PC-3 (cell line): Measurements from ENCODE around the gene MRPL24. TPM values are rescaled to one million over a fixed set of nuclear protein-coding genes. Genes with fewer than 3 reads are reported as not detected.

Experiments
- ATAC-seq: fragments of 200-7000 bp; cut with Tn5 transposase; 2 replicates; pipeline ENCODE4 v1.9.1; 2020; ENCODE audit warnings: mild to moderate bottlenecking, moderate library complexity
- BruUV-seq: library from RNA; stranded (reverse); fragments of 400-500 nt; replicated peaks from 2 replicates; lab custom pipeline; 2021; lab: Mats Ljungman, UMichigan
- CTCF ChIA-PET: fragments of 300-600 bp; sonication (Branson Sonifier 250); formaldehyde crosslinking; loops from one replicate; lab custom pipeline; 2022; ENCODE audit warnings: antibody characterized with exemption; lab: Charles Lee
- POLR2A ChIA-PET: fragments of 300-600 bp; sonication (Branson Sonifier 250); formaldehyde crosslinking; loops from one replicate; lab custom pipeline; 2022; ENCODE audit warnings: antibody characterized with exemption; ENCODE audit not compliant: unreplicated experiment; lab: Charles Lee
- DNase-seq: peaks from one replicate; pipeline ENCODE4 v3.0.0-alpha.2; 2015
- H2AFZ ChIP-seq: fragments of 300-600 bp; sonication (generic); 2 replicates; pipeline ENCODE4 v1.6.0; 2016; ENCODE audit warnings: antibody characterized with exemption, low read length
- H3F3A ChIP-seq: fragments of 300-600 bp; sonication (generic); one replicate; pipeline ENCODE4 v1.6.0; 2017; ENCODE audit warnings: antibody characterized with exemption, low read length, control low read depth, mild to moderate bottlenecking; ENCODE audit not compliant: unreplicated experiment
- H3K27ac ChIP-seq: fragments of 300-600 bp; sonication (generic); 2 replicates; pipeline ENCODE4 v1.5.1; 2016; ENCODE audit warnings: mild to moderate bottlenecking, low read length
- H3K27me3 ChIP-seq: fragments of 300-600 bp; sonication (generic); 2 replicates; pipeline ENCODE4 v1.6.1; 2016; ENCODE audit warnings: low read length, mixed read lengths
- H3K36me3 ChIP-seq: fragments of 300-600 bp; sonication (generic); 2 replicates; pipeline ENCODE4 v1.6.1; 2016; ENCODE audit warnings: low read depth, mixed run types, low read length, mixed read lengths
- H3K4me1 ChIP-seq: fragments of 300-600 bp; sonication (generic); 2 replicates; pipeline ENCODE4 v1.5.1; 2016; ENCODE audit warnings: low read length; ENCODE audit not compliant: insufficient read depth
- H3K4me2 ChIP-seq: fragments of 300-600 bp; sonication (generic); 2 replicates; pipeline ENCODE4 v1.6.0; 2016; ENCODE audit warnings: low read length
- H3K4me3 ChIP-seq: fragments of 300-600 bp; sonication (generic); 2 replicates; pipeline ENCODE4 v1.5.1; 2016; ENCODE audit warnings: mild to moderate bottlenecking, low read length, mixed read lengths
- H3K79me2 ChIP-seq: fragments of 300-600 bp; sonication (generic); 2 replicates; pipeline ENCODE4 v1.6.1; 2017; ENCODE audit warnings: low read length, mixed read lengths
- H3K9ac ChIP-seq: fragments of 300-600 bp; sonication (generic); 2 replicates; pipeline ENCODE4 v1.6.0; 2016; ENCODE audit warnings: mild to moderate bottlenecking, low read length
- H3K9me2 ChIP-seq: fragments of 300-600 bp; sonication (generic); replicated peaks from 2 replicates; pipeline ENCODE4 v1.6.1; 2016; ENCODE audit warnings: mixed run types, low read length, mixed read lengths
- H3K9me3 ChIP-seq: fragments of 300-600 bp; sonication (generic); 2 replicates; pipeline ENCODE4 v1.6.1; 2016; ENCODE audit warnings: low read length, mixed read lengths
- H4K20me1 ChIP-seq: fragments of 300-600 bp; sonication (generic); 2 replicates; pipeline ENCODE4 v1.6.1; 2016; ENCODE audit warnings: low read length, mixed read lengths
- CTCF ChIP-seq: fragments of 300-600 bp; sonication (generic); conservative IDR thresholded peaks from 2 replicates; pipeline ENCODE4 v1.5.1; 2017; ENCODE audit warnings: antibody characterized with exemption, low read depth, mild to moderate bottlenecking, low read length
- EZH2 ChIP-seq: fragments of 300-600 bp; sonication (generic); IDR thresholded peaks from one replicate; pipeline ENCODE4 v1.6.1; 2017; ENCODE audit warnings: antibody characterized with exemption, mild to moderate bottlenecking, low read length; ENCODE audit not compliant: unreplicated experiment
- EZH2phosphoT487 ChIP-seq: fragments of 300-600 bp; sonication (generic); IDR thresholded peaks from 2 replicates; pipeline ENCODE4 v1.6.1; 2018; ENCODE audit warnings: mild to moderate bottlenecking, antibody characterized with exemption, low read length, borderline replicate concordance
- intact Hi-C: fragments of 100-400 bp; cut with micrococcal nuclease; formaldehyde crosslinking; loops from 2 replicates; pipeline ENCODE4 v1.9.0; 2023
- total RNA-seq: library from RNA; depleted of rRNA; stranded (reverse); fragments of >200 nt; gene quantifications from 2 replicates; pipeline ENCODE4 v1.2.3, GENCODE V29; 2014

MRPL24 gene
- total RNA-seq, 1 experiment from 2014 or later, result 275 TPM

- DNase-seq (no peak), ATAC-seq (no peak)
- no peak for TF ChIP-seq CTCF
- no peak for TF ChIP-seq EZH2
- TF ChIP-seq EZH2phosphoT487, result no peak
- Histone ChIP-seq H2AFZ (no peak overlapping the region), H3K9me2 (no peaks in the 10 kb centered on the region), H3K4me1 (peaks cover 10% of the 10 kb centered on the region), H3K9me3 (no peaks in the 10 kb centered on the region), H3K27me3 (no peaks in the 10 kb centered on the region), H3F3A (no peaks in the 10 kb centered on the region), H4K20me1 (no peaks in the 10 kb centered on the region), H3K36me3 (no peaks in the 10 kb centered on the region), H3K4me2 (no peak overlapping the region), H3K4me3 (no peak overlapping the region), H3K79me2 (peaks cover 17% of the 10 kb centered on the region), H3K27ac (no peak overlapping the region), H3K9ac (no peak overlapping the region)
- POLR2A ChIA-PET, result interaction anchor here (0.5 to 0.7 kb wide), 3 partner anchors 65 to 256 kb away, joined by 4 to 7 read pairs (median 4); partner anchors contain the start of gene MEF2D
- intact Hi-C loops, result no loop called here
- CTCF ChIA-PET, result no interaction called here
- BruUV-seq, result no TSS peak
Observed at GRCh38 chr1:156756355-156756754, 15.5 kb upstream of the MRPL24 start.

- H3K27me3 ChIP-seq, result no peaks in the 10 kb centered on the region
- H3K4me2 ChIP-seq, result no peak overlapping the region
- no peak overlapping the region for H2AFZ ChIP-seq
- no peak overlapping the region for H3K4me3 ChIP-seq
- no peaks in the 10 kb centered on the region for H3K9me2 ChIP-seq
- intact Hi-C loops, result no loop called here
- H3K36me3 ChIP-seq, result no peaks in the 10 kb centered on the region
- H3F3A ChIP-seq, result no peaks in the 10 kb centered on the region
- peaks cover 10% of the 10 kb centered on the region for H3K4me1 ChIP-seq
- DNase-seq, result no peak
- H4K20me1 ChIP-seq, result no peaks in the 10 kb centered on the region
- no TSS peak for BruUV-seq
- no peak for TF ChIP-seq CTCF
- TF ChIP-seq EZH2phosphoT487, result no peak
- TF ChIP-seq EZH2, result no peak
- ChIA-PET CTCF (no interaction called here), POLR2A (no interaction called here)
- no peaks in the 10 kb centered on the region for H3K9me3 ChIP-seq
- no peak overlapping the region for H3K27ac ChIP-seq
- no peak overlapping the region for H3K9ac ChIP-seq
- peaks cover 24% of the 10 kb centered on the region for H3K79me2 ChIP-seq
- ATAC-seq, result no peak
Observed at GRCh38 chr1:156755527-156755950, 14.7 kb upstream of the MRPL24 start.

GRCh38 chr1:156754219-156754618, 13.3 kb upstream of the MRPL24 start:
- Histone ChIP-seq H3K9ac (no peak overlapping the region), H4K20me1 (no peaks in the 10 kb centered on the region), H3F3A (no peaks in the 10 kb centered on the region), H3K27me3 (no peaks in the 10 kb centered on the region), H3K27ac (no peak overlapping the region), H3K36me3 (peaks cover 3% of the 10 kb centered on the region; the same call in 1 of the 2 replicates), H3K4me2 (no peak overlapping the region), H3K79me2 (peaks cover 37% of the 10 kb centered on the region), H3K9me2 (no peaks in the 10 kb centered on the region), H2AFZ (no peak overlapping the region), H3K4me3 (no peak overlapping the region), H3K4me1 (peaks cover 20% of the 10 kb centered on the region), H3K9me3 (no peaks in the 10 kb centered on the region)
- BruUV-seq, result no TSS peak
- ATAC-seq, result no peak
- intact Hi-C loops, result no loop called here
- ChIA-PET CTCF (no interaction called here), POLR2A (no interaction called here)
- TF ChIP-seq EZH2, result no peak
- TF ChIP-seq CTCF, result no peak
- no peak for TF ChIP-seq EZH2phosphoT487
- no peak for DNase-seq
